NCI-H1417 treated with DMSO at 0.1 percent for 48 hours (cell line): Measurements from ENCODE around the gene RYR3.

Experiments used
- DNase-seq: peaks from one replicate; lab custom pipeline; 2025; lab: John Stamatoyannopoulos, UW

The RYR3 gene

GRCh38 chr15:33837294-33837693 is 526.5 kb downstream of the RYR3 start:
- DNase-seq: no peak

GRCh38 chr15:33839540-33839939 is 528.8 kb downstream of the RYR3 start:
- no peak for DNase-seq

- no peak for DNase-seq
Observed at GRCh38 chr15:33840615-33841014, 529.8 kb downstream of the RYR3 start.

- DNase-seq: no peak
Observed at GRCh38 chr15:33844186-33844585, 533.4 kb downstream of the RYR3 start.

- no peak for DNase-seq
Observed at GRCh38 chr15:33844597-33844996, 533.8 kb downstream of the RYR3 start.

- no peak for DNase-seq
Observed at GRCh38 chr15:33846142-33846541, 535.4 kb downstream of the RYR3 start.

- no peak for DNase-seq
Observed at GRCh38 chr15:33846862-33847261, 536.1 kb downstream of the RYR3 start.

- DNase-seq: no peak
Observed at GRCh38 chr15:33848011-33848410, 537.2 kb downstream of the RYR3 start.

- DNase-seq: no peak
Observed at GRCh38 chr15:33851079-33851478, 540.3 kb downstream of the RYR3 start.

GRCh38 chr15:33852094-33852493 is 541.3 kb downstream of the RYR3 start:
- no peak for DNase-seq

GRCh38 chr15:33852570-33852969 is 541.8 kb downstream of the RYR3 start:
- DNase-seq: no peak

- no peak for DNase-seq
Observed at GRCh38 chr15:33857726-33858125, 547.0 kb downstream of the RYR3 start.

- no peak for DNase-seq
Observed at GRCh38 chr15:33858836-33859235, 548.1 kb downstream of the RYR3 start.

GRCh38 chr15:33859992-33860545 is 549.3 kb downstream of the RYR3 start:
- no peak for DNase-seq

GRCh38 chr15:33860754-33861153 is 550.0 kb downstream of the RYR3 start:
- DNase-seq: no peak

GRCh38 chr15:33864360-33865075 is 553.8 kb downstream of the RYR3 start:
- DNase-seq: no peak

GRCh38 chr15:33865416-33865815 is 554.6 kb downstream of the RYR3 start:
- DNase-seq: no peak

GRCh38 chr15:33866101-33866737 is 555.5 kb downstream of the RYR3 start:
- no peak for DNase-seq

GRCh38 chr15:33871980-33872379 is 561.2 kb downstream of the RYR3 start:
- no peak for DNase-seq

GRCh38 chr15:33872416-33873106 is 561.8 kb downstream of the RYR3 start:
- no peak for DNase-seq

GRCh38 chr15:33874156-33874555 is 563.4 kb downstream of the RYR3 start:
- DNase-seq: no peak

- no peak for DNase-seq
Observed at GRCh38 chr15:33882921-33883320, 572.2 kb downstream of the RYR3 start.

GRCh38 chr15:33888176-33888575 is 577.4 kb downstream of the RYR3 start:
- DNase-seq: no peak
